Natural killer cell (primary cell): Measurements from ENCODE around the gene EXOC3L4. TPM values are rescaled to one million over a fixed set of nuclear protein-coding genes. Genes with fewer than 3 reads are reported as not detected.

ENCODE experiments used
- ATAC-seq, 3 donors: fragments of 150-1000 bp in 2 of 3; fragments of 200-7000 bp in 1 of 3; cut with Tn5 transposase; 1 replicate in 1 of 3; 2 replicates in 2 of 3; pipeline ENCODE4 v1.10.0; 2021; ENCODE audit warnings: mild to moderate bottlenecking in 2 of 3, moderate library complexity in 2 of 3
- DNase-seq, 2 donors: peaks; one replicate each; pipeline versions ENCODE4 v3.0.0 to v3.0.0-alpha.2; 2013 to 2021; ENCODE audit warnings: mixed read lengths in 1 of 2
- H3K27ac ChIP-seq: one replicate; pipeline ENCODE4 v1.5.1; 2013; ENCODE audit warnings: mild to moderate bottlenecking, low read length
- H3K27me3 ChIP-seq: one replicate; pipeline ENCODE4 v1.6.1; 2013; ENCODE audit warnings: low read length; ENCODE audit not compliant: control insufficient read depth, insufficient read depth
- H3K36me3 ChIP-seq: one replicate; pipeline ENCODE4 v1.6.1; 2013; ENCODE audit warnings: low read length; ENCODE audit not compliant: control insufficient read depth, insufficient read depth
- H3K4me1 ChIP-seq: one replicate; pipeline ENCODE4 v1.6.1; 2013; ENCODE audit warnings: low read length; ENCODE audit not compliant: control insufficient read depth, insufficient read depth
- H3K4me3 ChIP-seq: one replicate; pipeline ENCODE4 v1.5.1; 2013; ENCODE audit warnings: low read length
- H3K9me3 ChIP-seq: one replicate; pipeline ENCODE4 v1.6.1; 2013; ENCODE audit warnings: low read length; ENCODE audit not compliant: control insufficient read depth, insufficient read depth
- H3K27ac Mint-ChIP-seq, 2 donors: one replicate each; pipeline ENCODE4 v1.8.0; 2022; ENCODE audit warnings: mild to moderate bottlenecking in 2 of 2, mixed read lengths in 2 of 2, moderate library complexity in 1 of 2
- H3K27me3 Mint-ChIP-seq, 2 donors: one replicate each; pipeline ENCODE4 v1.8.0; 2022; ENCODE audit warnings: low read depth in 2 of 2, mixed read lengths in 2 of 2
- H3K36me3 Mint-ChIP-seq: one replicate; pipeline ENCODE4 v1.8.0; 2022; ENCODE audit warnings: mixed read lengths
- H3K4me1 Mint-ChIP-seq, 2 donors: one replicate each; pipeline ENCODE4 v1.8.0; 2022; ENCODE audit warnings: mixed read lengths in 2 of 2
- H3K4me3 Mint-ChIP-seq: one replicate; pipeline ENCODE4 v1.8.0; 2022; ENCODE audit warnings: mild to moderate bottlenecking, moderate library complexity, mixed read lengths
- H3K9me3 Mint-ChIP-seq, 2 donors: one replicate each; pipeline ENCODE4 v1.8.0; 2022; ENCODE audit warnings: mixed read lengths in 2 of 2
- CTCF ChIP-seq: fragments of 200-600 bp; IDR thresholded peaks from one replicate; pipeline ENCODE4 v1.8.0; 2022; ENCODE audit warnings: antibody characterized with exemption
- WGBS: methylation state at CpG from one replicate; pipeline ENCODE4 v1.1.7; 2013; ENCODE audit warnings: missing lambda C conversion rate; ENCODE audit not compliant: insufficient coverage; 5-methylcytosine and 5-hydroxymethylcytosine counted together
- intact Hi-C: fragments of 100-400 bp; cut with micrococcal nuclease; formaldehyde crosslinking; loops from one replicate; pipeline ENCODE4 v1.14.2; 2022
- total RNA-seq, 4 donors: library from RNA; stranded (reverse); fragments of 120-200 nt in 1 of 4; gene quantifications; one replicate each; pipeline versions ENCODE4 v1.2.3 to v1.2.4, GENCODE V29; 2013 to 2022

The EXOC3L4 gene
- total RNA-seq, 3 donors from 2014 or later (not counting 1 experiment from before 2014, with no cell fraction given): not detected

DNA sequence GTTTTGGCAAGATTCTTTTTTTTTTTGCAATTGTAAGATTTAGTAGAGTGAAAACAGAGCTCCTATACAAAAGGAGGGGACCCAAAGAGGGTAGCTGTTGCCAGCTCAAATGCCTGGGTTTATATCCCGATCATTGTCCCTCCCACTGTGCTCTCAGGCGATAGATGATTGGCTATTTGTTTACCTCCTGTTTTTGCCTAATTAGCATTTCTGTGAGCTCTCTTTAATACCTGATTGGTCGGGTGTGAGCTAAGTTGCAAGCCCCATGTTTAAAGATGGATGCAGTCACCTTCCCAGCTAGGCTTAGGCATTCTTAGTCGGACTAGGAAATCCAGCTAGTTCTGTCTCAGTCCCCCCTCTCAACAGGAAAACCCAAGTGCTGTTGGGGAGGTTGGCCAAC is 1.9 kb downstream of the EXOC3L4 start:
- Histone ChIP-seq H3K27ac (no peak overlapping the region), H3K4me3 (no peak overlapping the region), H3K9me3 (no peaks in the 10 kb centered on the region), H3K36me3 (no peaks in the 10 kb centered on the region), H3K27me3 (no peaks in the 10 kb centered on the region), H3K4me1 (peaks cover 11% of the 10 kb centered on the region)
- no peak for TF ChIP-seq CTCF
- Mint-ChIP-seq H3K4me3 (no peak overlapping the region), H3K27me3 (peaks cover 0 to 7% of the 10 kb centered on the region in 2 donors), H3K36me3 (no peaks in the 10 kb centered on the region), H3K9me3 (no peaks in the 10 kb centered on the region), H3K27ac (no peak overlapping the region), H3K4me1 (no peaks in the 10 kb centered on the region)
- ATAC-seq (no peak), DNase-seq (no peak)
- WGBS: 91% methylated on average over 4 of the region's 4 CpGs
- intact Hi-C loops: loop anchor here (10.0 kb wide), 1 partner anchor 402 kb away; no protein-coding TSS in a partner anchor

DNA sequence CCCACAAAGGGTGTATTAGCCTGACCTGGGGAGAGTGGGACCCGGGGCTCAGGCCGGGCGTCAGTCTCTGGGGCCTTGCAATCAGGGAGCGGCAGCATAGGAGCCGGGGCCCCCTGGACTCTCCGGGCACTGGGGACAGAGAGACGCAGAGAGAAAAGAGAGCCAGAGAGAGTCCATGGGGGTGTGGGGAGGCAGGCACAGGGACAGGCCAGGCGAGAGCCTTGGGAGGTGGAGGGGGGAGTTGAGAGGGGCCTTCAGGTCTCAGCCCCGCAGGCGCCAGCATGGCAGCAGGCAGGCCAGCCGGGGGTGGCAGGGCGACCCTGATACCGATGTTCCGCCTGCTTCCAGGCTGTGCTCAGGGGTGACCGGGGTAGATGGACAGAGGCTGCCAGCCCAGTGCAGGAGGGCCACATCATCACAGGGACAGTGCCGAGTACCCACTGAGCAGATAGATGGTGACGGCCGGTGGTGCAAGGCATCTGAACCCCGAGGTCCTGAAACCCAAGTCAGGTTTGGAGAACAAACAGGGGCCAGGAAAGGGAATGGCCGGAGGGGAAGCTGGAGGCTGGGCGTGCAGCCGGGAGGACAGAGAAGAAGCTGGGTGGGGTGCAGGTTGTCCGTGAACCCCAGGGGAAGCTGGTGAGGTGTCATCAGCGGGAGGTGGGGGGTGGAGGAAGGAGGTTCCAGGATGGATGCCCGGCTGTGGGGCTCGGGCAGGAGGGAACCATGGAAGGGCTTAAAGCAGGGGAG is 2.9 kb downstream of the EXOC3L4 start:
- ATAC-seq (no peak), DNase-seq (no peak)
- Mint-ChIP-seq H3K9me3 (no peaks in the 10 kb centered on the region), H3K4me1 (no peaks in the 10 kb centered on the region), H3K4me3 (no peak overlapping the region), H3K36me3 (no peaks in the 10 kb centered on the region), H3K27me3 (peaks cover 0 to 10% of the 10 kb centered on the region in 2 donors), H3K27ac (no peak overlapping the region)
- H3K36me3 ChIP-seq: no peaks in the 10 kb centered on the region
- no peaks in the 10 kb centered on the region for H3K9me3 ChIP-seq
- intact Hi-C loops: loop anchor here (10.0 kb wide), 1 partner anchor 403 kb away; no protein-coding TSS in a partner anchor
- WGBS: 86% methylated on average over 26 of the region's 26 CpGs
- no peak overlapping the region for H3K4me3 ChIP-seq
- peaks cover 2% of the 10 kb centered on the region for H3K4me1 ChIP-seq
- no peak overlapping the region for H3K27ac ChIP-seq
- no peak for TF ChIP-seq CTCF
- H3K27me3 ChIP-seq: no peaks in the 10 kb centered on the region

- no peak for DNase-seq
- no peak for TF ChIP-seq CTCF
- Histone ChIP-seq H3K27ac (no peak overlapping the region), H3K36me3 (no peaks in the 10 kb centered on the region), H3K27me3 (peaks cover 3% of the 10 kb centered on the region), H3K9me3 (no peaks in the 10 kb centered on the region), H3K4me1 (peaks cover 3% of the 10 kb centered on the region), H3K4me3 (no peak overlapping the region)
- no peak for ATAC-seq
- Mint-ChIP-seq H3K9me3 (no peaks in the 10 kb centered on the region), H3K4me3 (no peak overlapping the region), H3K27me3 (peaks cover 0 to 16% of the 10 kb centered on the region in 2 donors), H3K36me3 (no peaks in the 10 kb centered on the region), H3K4me1 (no peaks in the 10 kb centered on the region), H3K27ac (no peak overlapping the region)
- intact Hi-C loops: loop anchor here (10.0 kb wide), 1 partner anchor 403 kb away; no protein-coding TSS in a partner anchor
- 82% methylated on average over 31 of the region's 31 CpGs for WGBS
Observed at GRCh38 chr14:103097994-103098957, 3.8 kb downstream of the EXOC3L4 start.
